Fibroblast of skin of right quadriceps (primary cell): ENCODE data around the gene SLC43A3.

Source experiments
- DNase-seq: peaks from one replicate; pipeline ENCODE4 v3.0.0-alpha.2; 2013

The SLC43A3 gene

GRCh38 chr11:57426929-57427726 lies at the start of gene SLC43A3:
TSS of gene SLC43A3 (minus strand) at chr11:57427121. CDS start at chr11:57426172, 949 bp downstream.
- peak; percentile 93 for DNase-seq

- no peak for DNase-seq
Observed at GRCh38 chr11:57476047-57476756, 49.3 kb upstream of the SLC43A3 start.

GRCh38 chr11:57475671-57476046 lies 48.7 kb upstream of the SLC43A3 start:
- DNase-seq: no peak

GRCh38 chr11:57475191-57475590 lies 48.3 kb upstream of the SLC43A3 start:
- no peak for DNase-seq

GRCh38 chr11:57474803-57475115 lies 47.8 kb upstream of the SLC43A3 start:
- DNase-seq: no peak

GRCh38 chr11:57474017-57474802 lies 47.3 kb upstream of the SLC43A3 start:
- DNase-seq: no peak

GRCh38 chr11:57473285-57473841 lies 46.4 kb upstream of the SLC43A3 start:
- DNase-seq: no peak

GRCh38 chr11:57471496-57471895 lies 44.6 kb upstream of the SLC43A3 start:
- DNase-seq: no peak

GRCh38 chr11:57469268-57469667 lies 42.3 kb upstream of the SLC43A3 start:
- DNase-seq: no peak

GRCh38 chr11:57468276-57468675 lies 41.4 kb upstream of the SLC43A3 start:
- DNase-seq: no peak

GRCh38 chr11:57467508-57468157 lies 40.7 kb upstream of the SLC43A3 start:
- no peak for DNase-seq

GRCh38 chr11:57466680-57467079 lies 39.8 kb upstream of the SLC43A3 start:
- DNase-seq: no peak

- no peak for DNase-seq
Observed at GRCh38 chr11:57464539-57465181, 37.7 kb upstream of the SLC43A3 start.

- DNase-seq: no peak
Observed at GRCh38 chr11:57463671-57464538, 37.0 kb upstream of the SLC43A3 start.

- DNase-seq: no peak
Observed at GRCh38 chr11:57462597-57462996, 35.7 kb upstream of the SLC43A3 start.

GRCh38 chr11:57461841-57462489 lies 35.0 kb upstream of the SLC43A3 start:
- DNase-seq: no peak

GRCh38 chr11:57460758-57461749 lies 34.1 kb upstream of the SLC43A3 start:
- DNase-seq: no peak

GRCh38 chr11:57460022-57460757 lies 33.3 kb upstream of the SLC43A3 start, which contains the start of gene RTN4RL2:
TSS of gene RTN4RL2 (plus strand) at chr11:57460528. CDS start at chr11:57460866, 338 bp downstream.
- peak; percentile 59 for DNase-seq
